GM19023 (cell line): Measurements from ENCODE around the gene FTSJ1.
A peak's percentile ranks its signal among the peaks of the same experiment; 100 is the strongest.
"Not testable (repeated sequence)": the region's sequence is repeated elsewhere in the genome, so short reads cannot be mapped to it uniquely, and the experiment has no call there.

ENCODE experiments used
- ATAC-seq: cut with Tn5 transposase; IDR thresholded peaks from one replicate; pipeline ENCODE4 v1.9.1; 2021; ENCODE audit warnings: mild to moderate bottlenecking, moderate library complexity; ENCODE audit not compliant: unreplicated experiment

Gene FTSJ1

GRCh38 chrX:48492293-48492910 is 16.4 kb downstream of the FTSJ1 start:
- ATAC-seq: no peak

DNA sequence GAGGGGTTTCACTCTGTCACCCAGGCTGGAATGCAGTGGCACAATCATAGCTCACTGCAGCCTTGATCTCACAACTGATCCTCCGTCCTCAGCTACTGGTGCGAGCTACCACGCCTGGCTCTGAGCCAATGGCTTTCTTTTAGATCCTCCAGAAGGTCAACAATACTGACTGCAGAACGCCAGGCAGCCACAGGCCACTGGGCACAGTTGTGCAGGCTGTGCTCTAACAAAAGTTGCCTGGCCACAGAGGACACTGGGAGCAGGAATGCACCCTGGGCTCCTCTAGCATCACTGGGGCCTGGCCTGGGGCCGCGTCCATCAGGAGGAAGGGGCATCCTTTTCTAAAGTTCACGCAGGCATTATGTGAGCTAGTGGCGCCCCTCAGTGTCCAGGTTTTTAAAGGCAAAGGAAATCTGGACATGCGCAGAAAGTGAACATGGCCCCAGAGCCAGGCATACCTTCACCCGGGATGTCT is 17.9 kb downstream of the FTSJ1 start:
- no peak for ATAC-seq

GRCh38 chrX:48496660-48497059 is 20.7 kb downstream of the FTSJ1 start:
- no peak for ATAC-seq

DNA sequence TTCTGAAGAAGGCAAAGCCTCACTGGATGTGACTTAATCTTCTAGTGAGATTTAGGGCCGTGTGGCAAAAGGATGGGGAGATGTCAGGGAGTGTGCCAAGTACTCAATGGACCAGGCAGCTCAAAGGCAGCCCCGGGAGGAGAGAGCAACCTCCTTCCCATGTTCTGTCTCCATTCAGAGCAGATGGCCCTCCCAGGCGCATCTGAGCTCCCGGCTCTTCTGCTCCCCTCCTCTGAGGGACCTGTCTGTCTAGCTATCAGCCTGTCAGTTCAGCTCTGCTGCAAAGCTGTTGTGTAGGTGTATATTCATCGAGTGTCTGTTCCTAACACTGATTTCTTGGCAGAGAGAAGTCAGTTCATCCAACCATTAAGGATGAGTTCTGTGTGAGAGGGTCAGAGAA is 21.9 kb downstream of the FTSJ1 start:
- ATAC-seq: no peak

DNA sequence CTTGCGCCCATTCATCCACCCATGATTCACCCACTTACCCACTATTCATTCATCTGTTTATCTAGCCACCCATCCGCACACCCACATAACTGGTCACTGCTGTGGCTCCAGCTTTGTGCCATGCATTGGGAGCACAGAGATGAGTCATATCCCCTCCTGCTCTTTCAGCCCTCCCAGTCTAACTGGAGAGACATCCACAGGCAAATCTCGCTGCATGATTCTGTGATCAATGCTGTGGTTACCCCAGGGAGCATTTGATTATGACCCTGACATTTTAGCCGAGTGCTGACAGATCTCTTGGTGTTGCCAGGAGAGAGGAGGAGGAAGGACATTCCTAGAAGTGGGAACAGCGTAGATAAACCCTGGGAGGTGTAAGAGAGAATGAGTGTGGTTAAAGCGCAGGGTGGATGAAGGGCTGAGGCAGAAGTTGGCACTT is 22.4 kb downstream of the FTSJ1 start:
- no peak for ATAC-seq

- ATAC-seq: no peak
These were observed 28.3 kb downstream of the FTSJ1 start for GRCh38 chrX:48504261-48504660.

GRCh38 chrX:48505481-48505880 is 29.5 kb downstream of the FTSJ1 start:
- ATAC-seq: no peak

DNA sequence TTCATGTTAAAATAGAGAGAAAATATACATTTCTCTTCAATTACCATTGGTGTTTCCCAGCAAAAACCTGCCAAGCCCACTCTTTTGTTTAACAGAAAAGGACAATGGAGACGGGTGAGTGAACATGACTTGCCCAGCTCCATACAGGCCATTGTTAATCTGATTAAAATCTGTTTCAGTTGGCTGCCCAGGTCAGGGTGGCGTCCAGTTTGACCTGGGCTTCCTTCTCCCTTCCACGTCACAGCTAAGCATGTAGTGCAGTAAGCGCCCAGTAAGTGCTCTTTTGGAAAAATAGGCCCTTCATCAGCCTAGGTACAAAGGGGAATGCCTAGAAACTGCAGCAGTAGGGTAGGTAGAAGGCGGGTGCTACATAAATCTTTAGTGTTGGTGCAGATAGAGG is 31.2 kb downstream of the FTSJ1 start:
- ATAC-seq: no peak

DNA sequence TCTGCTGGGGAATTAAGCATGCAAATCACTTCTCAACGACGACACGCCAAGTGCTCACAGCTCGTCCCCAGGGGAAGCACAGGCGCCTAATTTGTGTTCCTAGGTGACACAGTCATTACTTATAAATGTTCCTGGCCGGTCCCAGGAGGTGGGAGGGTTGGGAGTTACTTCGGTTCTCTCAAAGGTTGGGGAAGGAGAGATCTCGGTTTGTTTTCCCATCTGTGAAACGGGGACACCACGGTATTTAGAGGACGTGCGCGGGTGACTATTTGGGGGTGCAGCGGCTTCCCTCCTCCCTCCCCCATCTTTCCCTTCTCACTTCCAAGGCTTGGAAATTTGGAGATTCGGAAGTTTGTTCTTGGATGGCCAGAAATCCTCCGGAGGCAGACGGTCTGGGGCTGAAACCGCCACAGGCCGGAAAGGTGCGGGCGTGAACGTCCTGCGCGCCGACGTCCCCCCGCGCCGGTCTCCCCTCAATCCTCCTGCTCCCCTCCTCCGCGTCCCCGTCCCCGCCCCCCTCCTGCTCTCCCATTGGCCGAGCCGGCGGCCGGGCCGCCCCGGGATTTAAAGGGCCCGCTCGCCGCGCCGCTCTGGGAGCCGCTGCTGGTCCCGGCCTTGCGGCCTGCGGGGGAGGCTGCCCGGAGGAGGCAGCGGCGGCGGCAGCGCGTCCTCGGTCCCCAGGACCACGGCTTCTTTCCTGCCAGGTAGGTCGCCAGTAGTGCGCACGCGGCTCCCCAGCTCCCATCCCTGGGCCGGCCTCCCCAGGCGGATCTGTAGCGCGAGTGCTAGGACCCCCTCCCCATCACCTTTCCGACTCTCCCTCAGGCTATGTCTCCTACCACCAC is 32.6 kb downstream of the FTSJ1 start, which contains the start of gene PORCN:
Gene PORCN (plus strand): TSS at position 593 of the 845 bp plus-strand sequence. CDS start 829 bp downstream, outside the sequence.
- peak; percentile 84 for ATAC-seq

GRCh38 chrX:48509245-48509590 is 33.2 kb downstream of the FTSJ1 start:
- peak; percentile 25 for ATAC-seq

DNA sequence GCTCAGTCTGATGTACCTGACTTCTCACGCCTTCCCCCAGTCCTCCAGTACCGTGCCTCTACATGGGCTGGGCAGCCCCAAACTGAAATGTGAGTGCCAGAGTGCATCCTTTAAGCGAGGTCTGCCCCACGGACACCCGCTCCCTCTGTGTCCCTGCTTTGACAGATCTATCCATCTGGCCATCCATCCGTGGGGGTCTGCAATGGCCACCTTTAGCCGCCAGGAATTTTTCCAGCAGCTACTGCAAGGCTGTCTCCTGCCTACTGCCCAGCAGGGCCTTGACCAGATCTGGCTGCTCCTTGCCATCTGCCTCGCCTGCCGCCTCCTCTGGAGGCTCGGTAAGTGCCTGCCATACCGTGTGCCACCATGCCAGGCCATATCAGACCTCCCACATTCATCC is 33.6 kb downstream of the FTSJ1 start:
- ATAC-seq: no peak

GRCh38 chrX:48511560-48511959 is 35.6 kb downstream of the FTSJ1 start:
- ATAC-seq: no peak

- ATAC-seq: no peak
These were observed 36.5 kb downstream of the FTSJ1 start for GRCh38 chrX:48512371-48512935.

- no peak for ATAC-seq
These were observed 37.7 kb downstream of the FTSJ1 start for GRCh38 chrX:48513670-48514069.

- no peak for ATAC-seq
These were observed 38.3 kb downstream of the FTSJ1 start for GRCh38 chrX:48514126-48514806.

DNA sequence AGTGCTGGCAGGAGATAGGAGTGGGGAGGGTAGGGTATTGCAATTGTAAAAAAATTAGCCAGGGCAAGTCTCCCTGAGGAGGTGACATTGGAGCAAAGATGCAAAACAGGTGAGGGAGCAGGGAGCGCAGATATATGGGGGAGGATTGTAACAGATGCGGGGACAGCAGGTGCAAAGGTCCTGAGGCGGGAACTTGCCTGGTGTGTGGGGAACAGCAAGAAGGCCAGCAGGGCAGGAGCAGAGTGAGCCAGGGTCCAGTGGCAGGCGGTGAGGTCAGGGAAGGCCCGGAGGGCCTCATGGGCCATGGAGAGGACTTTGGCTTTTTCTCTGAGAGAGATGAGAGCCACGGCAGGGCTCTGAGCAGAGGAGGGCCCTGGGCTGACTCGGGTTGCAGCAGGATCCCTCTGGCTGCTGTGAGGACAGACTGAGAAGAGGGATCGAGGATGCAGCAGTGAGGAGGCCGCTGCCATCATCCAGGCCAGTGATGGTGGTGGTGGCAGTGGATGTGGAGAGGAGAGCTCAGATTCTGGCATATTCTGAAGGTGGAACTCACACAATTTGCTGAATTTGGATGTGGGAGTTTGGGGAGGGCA is 39.0 kb downstream of the FTSJ1 start:
- ATAC-seq: no peak

DNA sequence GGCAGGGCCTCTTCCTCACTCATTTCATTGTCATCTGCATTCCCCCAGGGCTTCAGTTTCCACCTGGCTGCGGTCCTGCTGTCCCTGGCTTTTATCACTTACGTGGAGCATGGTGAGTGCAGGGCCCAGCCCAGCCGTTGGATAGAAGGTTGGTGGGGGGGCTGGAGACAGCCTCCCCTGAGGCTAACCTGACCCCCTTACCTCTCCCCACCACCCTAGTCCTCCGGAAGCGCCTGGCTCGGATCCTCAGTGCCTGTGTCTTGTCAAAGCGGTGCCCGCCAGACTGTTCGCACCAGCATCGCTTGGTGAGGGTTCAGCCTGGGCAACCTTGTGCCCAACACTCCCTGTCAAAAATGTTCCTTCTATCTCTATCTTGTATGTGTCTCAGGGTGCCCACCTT is 39.8 kb downstream of the FTSJ1 start:
- ATAC-seq: no peak

DNA sequence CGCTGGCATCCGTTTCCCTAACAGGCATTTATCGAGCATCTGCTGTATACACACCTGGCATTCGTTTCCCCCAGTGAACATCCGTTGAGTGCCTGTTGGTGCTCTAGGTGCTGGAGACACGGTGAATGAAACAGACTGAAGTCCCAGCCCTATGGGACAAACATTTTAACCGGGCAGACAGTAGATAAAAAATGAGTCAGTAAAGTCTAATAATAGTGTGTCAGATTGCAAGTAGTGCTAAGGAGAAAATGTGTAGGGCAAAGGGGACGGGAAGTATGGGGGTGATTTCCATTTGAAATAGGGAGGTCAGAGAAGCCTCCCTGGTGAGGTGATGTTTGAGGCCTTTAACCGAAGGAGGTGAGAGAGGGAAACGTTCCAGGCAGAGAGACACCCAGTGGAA is 40.3 kb downstream of the FTSJ1 start:
- ATAC-seq: no peak

- no peak for ATAC-seq
These were observed 41.0 kb downstream of the FTSJ1 start for GRCh38 chrX:48516987-48517386.

DNA sequence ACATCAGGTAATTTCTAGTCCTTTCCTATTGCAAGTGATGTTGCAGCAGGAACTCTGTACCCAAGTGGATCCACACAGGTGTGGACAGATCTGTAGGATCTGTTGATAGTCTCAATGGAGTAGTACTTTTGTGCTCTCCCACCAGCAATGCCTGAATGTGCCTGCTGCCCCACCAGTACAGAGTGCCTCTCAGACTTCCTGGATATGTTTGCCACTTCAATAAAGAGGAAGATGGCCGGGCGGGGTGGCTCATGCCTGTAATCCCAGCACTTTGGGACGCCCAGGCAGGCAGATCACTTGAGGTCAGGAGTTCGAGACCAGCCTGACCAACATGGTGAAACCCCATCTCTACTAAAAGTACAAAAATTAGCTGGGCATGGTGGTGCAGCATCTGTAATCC is 43.5 kb downstream of the FTSJ1 start:
- not testable (repeated sequence) for ATAC-seq

- no peak for ATAC-seq
These were observed 44.5 kb downstream of the FTSJ1 start for GRCh38 chrX:48520455-48520854.
